ENCODE data around the gene GIPC1.

GIPC1 gene

DNA sequence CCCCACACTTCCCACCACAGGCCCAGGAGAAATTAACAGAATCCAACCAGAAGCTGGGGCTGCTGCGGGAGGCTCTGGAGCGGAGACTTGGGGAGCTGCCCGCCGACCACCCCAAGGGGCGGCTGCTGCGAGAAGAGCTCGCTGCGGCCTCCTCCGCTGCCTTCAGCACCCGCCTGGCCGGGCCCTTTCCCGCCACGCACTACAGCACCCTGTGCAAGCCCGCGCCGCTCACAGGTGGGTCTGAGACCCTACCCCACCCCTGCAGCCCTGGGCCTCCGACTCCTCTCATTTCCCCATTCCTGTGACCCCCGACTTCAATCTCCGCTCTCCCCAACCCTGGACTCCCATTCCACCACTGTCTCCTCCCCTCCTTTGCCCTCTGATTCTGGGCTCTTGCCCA is 45.1 kb downstream of the GIPC1 start:
- DNase-seq (ENCODE audit: low read depth): no peak
- no peak overlapping the region for H3K4me3 ChIP-seq (ENCODE audit: low read length)
- TF ChIP-seq, protein P1, sequence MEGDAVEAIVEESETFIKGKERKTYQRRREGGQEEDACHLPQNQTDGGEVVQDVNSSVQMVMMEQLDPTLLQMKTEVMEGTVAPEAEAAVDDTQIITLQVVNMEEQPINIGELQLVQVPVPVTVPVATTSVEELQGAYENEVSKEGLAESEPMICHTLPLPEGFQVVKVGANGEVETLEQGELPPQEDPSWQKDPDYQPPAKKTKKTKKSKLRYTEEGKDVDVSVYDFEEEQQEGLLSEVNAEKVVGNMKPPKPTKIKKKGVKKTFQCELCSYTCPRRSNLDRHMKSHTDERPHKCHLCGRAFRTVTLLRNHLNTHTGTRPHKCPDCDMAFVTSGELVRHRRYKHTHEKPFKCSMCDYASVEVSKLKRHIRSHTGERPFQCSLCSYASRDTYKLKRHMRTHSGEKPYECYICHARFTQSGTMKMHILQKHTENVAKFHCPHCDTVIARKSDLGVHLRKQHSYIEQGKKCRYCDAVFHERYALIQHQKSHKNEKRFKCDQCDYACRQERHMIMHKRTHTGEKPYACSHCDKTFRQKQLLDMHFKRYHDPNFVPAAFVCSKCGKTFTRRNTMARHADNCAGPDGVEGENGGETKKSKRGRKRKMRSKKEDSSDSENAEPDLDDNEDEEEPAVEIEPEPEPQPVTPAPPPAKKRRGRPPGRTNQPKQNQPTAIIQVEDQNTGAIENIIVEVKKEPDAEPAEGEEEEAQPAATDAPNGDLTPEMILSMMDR (IDR thresholded peaks at IDR 0.05; ENCODE audit: insufficient read depth, low read depth, low read length, missing control alignments): no peak

DNA sequence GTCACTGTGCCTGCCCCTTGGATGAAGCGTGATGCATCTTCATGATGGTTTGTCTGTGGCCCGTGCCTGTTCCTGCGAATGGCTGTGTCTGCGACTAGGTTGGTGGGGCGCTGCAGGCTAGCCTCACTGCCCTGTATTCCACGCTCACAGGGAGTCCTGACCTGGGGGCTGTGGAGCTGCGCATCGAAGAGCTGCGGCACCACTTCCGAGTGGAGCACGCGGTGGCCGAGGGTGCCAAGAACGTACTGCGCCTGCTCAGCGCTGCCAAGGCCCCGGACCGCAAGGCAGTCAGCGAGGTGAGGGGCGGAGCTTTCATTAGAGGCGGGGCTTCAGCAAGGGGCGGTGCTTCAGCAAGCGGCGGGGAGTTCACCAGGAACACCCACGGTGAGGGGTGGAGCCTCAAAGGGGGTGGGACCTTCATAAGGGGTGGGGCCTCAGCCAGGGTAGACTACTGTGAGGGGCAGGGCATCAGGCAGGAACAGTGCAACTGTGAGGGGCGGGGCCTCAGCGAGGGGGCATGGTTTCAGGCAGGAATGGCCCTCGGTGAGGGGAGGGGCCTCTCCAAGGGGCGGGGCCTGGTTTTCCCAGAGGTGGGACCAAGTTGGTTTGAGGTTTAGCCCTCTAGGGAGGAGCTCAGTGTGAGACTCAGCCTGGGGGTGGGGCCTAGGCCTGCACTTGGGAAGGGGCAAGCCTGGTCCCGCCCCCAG is 45.6 kb downstream of the GIPC1 start:
- DNase-seq (ENCODE audit: low read depth): no peak
- TF ChIP-seq, protein P1 (IDR thresholded peaks at IDR 0.05; ENCODE audit: insufficient read depth, low read depth, low read length, missing control alignments): no peak
- no peak overlapping the region for H3K4me3 ChIP-seq (ENCODE audit: low read length)

DNA sequence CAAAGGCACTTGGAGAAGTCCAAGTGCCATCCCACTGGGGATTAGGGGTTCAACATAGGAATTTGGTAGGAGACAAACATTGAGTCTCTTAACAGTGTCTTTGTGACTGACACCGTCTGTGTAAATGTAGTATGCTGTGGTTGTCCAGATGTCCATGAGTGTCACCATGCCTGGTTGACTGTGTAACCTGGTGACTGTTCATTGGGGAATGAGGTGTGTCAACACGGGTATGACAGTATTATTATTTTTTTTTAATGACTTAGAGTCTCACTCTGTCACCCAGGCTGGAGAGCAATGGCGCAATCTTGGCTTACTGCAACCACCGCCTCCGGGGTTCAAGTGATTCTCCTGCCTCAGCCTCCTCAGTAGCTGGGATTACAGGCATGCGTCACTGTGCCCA is 46.6 kb downstream of the GIPC1 start:
- DNase-seq (ENCODE audit: low read depth): peak; percentile 39
- no peak overlapping the region for H3K4me3 ChIP-seq (ENCODE audit: low read length)
- TF ChIP-seq, protein P1 (IDR thresholded peaks at IDR 0.05; ENCODE audit: insufficient read depth, low read depth, low read length, missing control alignments): no peak

DNA sequence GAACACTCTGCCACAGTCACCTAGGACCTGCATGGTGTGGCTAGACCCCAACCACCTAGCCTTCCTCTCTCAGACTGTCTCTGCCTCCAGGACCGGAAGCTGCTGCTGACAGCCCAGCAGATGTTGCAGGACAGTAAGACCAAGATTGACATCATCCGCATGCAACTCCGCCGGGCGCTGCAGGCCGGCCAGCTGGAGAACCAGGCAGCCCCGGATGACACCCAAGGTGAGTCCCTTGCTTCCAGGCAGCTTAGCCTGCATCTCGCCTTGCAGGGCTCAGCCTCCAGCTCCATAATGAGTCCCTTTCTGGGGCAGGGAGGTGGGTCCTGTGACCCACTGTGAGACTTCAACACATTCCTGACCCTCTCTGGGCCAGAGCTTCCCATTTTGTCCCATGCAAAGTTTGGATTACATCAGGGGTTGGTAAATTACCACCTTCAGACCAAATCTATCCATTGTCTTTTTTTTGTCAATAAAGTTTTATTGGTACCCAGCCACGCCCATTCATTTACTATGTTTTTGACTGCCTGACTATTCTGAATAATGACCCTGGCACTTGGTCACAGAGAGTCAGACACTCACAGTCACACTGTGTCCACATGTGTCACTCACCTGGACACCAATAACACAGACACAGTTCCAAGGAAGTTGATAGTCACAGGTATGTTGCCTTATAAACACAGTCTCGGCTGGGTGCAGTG is 49.4 kb downstream of the GIPC1 start:
- no peak for DNase-seq (ENCODE audit: low read depth)
- H3K4me3 ChIP-seq (ENCODE audit: low read length): no peak overlapping the region
- TF ChIP-seq, protein P1 (IDR thresholded peaks at IDR 0.05; ENCODE audit: insufficient read depth, low read depth, low read length, missing control alignments): no peak

- DNase-seq (ENCODE audit: low read depth): no peak
- no peak overlapping the region for H3K4me3 ChIP-seq (ENCODE audit: low read length)
- TF ChIP-seq, protein P1 (IDR thresholded peaks at IDR 0.05; ENCODE audit: insufficient read depth, low read depth, low read length, missing control alignments): no peak
These were observed 52.2 kb downstream of the GIPC1 start for GRCh38 chr19:14443632-14444216.

DNA sequence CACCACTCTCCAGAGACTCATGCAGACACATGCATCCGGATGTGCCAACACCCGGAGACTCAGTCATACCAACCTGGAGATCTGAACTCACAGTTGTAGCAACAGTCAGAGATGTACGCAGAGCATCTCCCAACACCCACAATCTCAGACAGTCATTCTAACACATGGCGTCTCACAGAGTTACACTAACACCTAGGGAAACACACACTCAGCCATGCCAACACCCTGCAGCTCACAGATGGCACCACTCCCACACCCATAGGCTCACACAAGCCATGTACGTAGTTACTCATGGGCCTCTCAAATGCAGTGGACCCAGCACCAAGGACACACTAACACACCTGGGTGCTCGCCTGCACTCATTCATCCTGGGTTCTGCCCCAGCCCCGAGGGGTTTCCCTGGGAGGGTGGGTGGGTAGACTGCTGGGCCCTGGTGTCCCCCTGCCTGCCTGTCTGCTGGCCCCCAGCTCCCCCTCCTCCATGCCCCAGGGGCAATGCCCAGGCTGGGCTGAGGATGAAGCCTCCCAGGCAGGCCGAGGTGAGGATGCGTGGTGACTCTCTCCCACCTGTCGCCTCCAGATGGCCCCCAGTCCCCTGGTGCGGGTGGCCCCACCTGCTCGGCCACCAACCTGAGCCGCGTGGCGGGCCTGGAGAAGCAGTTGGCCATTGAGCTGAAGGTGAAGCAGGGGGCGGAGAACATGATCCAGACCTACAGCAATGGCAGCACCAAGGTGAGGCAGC is 52.9 kb downstream of the GIPC1 start:
- TF ChIP-seq, protein P1 (IDR thresholded peaks at IDR 0.05; ENCODE audit: insufficient read depth, low read depth, low read length, missing control alignments): no peak
- no peak for DNase-seq (ENCODE audit: low read depth)
- no peak overlapping the region for H3K4me3 ChIP-seq (ENCODE audit: low read length)

All from epithelial cell of esophagus (primary cell).